GM21360 (cell line): ENCODE results near the gene C22orf39.

Experiments used
- ATAC-seq: cut with Tn5 transposase; IDR thresholded peaks from one replicate; pipeline ENCODE4 v1.9.1; 2021; ENCODE audit warnings: mild to moderate bottlenecking, moderate library complexity; ENCODE audit not compliant: unreplicated experiment

The C22orf39 gene

DNA sequence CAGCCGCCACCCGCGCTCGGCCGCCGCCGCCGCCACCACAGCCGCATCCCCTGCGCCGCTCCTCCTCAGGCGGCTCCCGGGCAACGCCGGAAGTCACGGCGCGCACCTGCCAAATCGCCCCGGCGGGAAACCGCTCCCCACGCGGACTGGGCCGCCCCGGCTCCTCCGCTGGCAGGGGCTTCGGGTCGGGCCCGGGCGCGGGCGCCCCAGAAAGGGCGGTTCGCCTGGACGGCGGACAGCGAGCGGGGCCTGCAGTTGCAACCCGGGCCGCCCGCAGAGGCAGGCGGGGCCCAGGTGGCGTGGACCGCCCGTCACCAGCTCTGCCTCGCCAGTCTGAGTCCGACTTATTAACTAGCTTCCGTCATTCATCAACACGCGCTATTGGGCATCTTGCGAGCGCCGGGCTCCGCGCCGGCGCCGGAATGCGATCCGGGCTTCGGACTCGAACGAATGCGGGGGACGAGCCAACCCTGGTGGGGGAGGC lies 15.8 kb downstream of the C22orf39 start, which contains the start of gene HIRA:
Gene HIRA, minus strand, starts transcription at position 85 of the 484 bp plus-strand sequence. CDS start 257 bp downstream, outside the sequence.
- ATAC-seq, result peak; percentile 47

DNA sequence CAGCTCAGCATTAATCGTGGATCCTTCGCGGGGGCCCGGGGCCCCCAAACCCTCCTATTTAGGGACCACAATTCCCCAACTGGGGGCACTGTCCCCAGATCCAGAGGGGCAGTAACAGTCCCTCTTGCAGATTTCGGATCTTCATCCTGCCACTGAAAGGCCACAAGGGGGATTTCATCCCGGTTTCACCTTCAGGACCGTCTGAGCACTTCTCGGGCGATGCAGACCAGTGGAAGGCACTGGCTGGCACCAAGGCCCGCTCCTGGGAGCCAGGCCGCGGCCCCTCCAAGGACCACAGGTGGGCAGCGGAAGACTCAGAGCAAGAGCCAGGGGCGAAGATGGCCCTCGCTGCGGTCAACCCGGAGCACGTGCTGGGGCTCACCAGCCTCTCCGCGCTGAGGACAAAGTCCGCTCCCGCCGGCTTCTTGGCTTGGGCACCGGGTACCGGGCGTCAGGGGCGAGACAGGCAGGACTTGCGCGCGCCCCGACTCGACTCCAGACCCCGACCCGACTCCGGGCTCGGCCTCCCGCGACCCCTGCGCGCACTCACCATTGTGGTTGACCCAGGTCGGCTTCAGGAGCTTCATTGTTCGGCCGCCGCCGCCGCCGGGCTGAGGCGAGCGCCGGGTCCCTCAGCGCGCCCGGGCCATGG lies 16.5 kb downstream of the C22orf39 start:
- ATAC-seq, result no peak

DNA sequence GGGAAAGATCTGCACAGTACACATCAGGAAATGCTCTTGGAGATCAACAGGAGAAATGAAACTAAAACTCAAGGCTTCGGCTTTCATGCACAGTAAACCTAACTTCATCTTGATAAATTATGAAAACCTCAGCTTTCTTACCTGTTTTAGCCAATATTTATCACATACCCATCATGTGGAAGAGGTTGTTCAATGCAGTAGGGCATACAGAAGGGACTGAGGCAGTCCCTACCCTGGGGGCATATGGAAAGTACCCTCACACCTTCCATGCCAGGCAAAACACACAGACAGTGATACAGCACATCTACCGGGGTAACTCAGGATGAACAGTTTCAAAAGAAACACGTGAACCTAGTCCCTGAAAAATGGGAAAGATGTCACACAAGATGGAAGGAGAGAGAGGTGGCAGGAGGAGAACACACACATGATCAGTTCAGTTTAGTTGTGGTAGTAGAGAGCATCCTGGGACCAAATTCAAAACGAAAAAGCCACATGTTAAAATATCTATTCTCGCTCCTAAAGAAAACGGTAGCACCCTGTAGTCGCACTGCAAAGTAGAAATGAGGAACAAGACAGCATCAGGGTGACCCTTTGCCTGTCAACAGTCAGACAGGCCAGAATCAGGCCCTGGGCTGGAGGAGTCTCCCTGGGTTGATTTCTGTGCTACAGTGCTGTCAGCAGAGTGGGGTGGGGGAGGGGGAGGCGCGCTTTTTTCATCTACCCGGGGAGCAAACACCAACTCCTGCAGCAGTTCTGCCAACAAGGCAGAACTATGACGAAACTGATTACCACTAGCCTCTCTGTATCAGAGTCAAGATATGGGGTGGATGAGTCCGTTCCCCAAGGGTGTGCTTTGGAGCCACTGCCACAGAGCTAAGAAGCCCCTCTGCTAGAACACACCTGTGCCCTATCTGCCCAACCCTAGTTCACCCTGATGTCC lies 17.3 kb downstream of the C22orf39 start:
- ATAC-seq, result no peak

- no peak for ATAC-seq
These were observed 23.4 kb downstream of the C22orf39 start for GRCh38 chr22:19424186-19424500.

DNA sequence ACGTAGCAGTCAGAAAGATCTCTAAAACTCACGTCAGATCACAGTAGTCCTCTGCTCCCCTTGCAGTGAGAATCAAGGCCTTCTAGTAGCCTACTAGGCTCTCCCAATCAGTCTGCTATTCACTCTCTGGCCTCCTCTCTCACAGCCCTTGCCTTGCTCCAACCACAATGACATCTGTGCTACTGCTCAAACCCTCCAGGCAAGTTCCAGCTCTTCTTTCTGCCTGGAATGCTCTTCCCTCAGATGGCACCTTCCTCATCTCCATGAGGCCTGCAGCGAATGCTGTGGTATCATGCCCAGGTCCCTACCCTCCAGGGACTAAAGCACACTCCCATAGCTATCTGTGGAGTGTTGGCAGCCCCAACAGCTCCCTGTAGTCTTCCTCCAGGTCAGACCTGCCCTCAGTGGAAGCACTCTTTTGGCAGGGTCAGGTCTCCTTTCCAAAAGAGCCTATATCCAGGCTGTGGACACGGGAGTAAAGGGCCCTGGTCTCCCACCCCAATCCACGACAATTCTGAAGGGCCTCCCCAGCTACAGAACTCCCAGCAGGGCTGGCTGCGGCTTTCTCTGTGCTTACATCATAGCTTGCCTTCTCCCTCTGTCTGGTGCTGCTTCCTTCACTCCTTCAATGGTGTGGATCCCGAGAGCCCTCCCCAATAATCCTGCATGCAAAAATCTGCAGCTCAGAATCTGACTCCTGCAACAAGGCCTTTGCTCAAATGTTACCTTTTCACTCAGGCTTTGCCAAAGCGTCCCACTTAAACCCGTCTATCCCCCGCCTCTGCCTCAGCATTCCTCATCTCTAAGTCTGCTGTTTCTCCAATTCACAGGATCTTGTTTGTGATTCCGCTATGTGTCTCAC lies 24.8 kb downstream of the C22orf39 start:
- no peak for ATAC-seq

DNA sequence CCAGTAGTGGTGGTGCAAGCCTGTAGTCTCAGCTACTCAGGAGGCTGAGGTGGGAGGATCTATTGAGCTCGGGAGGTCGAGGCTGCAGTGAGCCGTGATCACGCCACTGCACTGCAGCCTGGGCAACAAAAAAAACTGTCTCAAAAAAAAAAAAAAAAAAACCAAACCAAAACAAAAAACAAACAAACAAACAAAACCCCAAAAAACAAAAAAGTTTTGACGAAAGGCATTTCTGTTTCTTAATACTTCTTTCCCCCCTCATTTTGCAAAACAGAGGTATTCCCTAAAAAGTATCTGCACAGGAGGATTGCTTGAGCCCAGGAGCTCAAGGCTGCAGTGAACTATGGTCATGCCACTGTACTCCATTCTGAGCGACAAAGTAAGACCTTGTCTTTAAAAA lies 27.2 kb downstream of the C22orf39 start:
- no peak for ATAC-seq

DNA sequence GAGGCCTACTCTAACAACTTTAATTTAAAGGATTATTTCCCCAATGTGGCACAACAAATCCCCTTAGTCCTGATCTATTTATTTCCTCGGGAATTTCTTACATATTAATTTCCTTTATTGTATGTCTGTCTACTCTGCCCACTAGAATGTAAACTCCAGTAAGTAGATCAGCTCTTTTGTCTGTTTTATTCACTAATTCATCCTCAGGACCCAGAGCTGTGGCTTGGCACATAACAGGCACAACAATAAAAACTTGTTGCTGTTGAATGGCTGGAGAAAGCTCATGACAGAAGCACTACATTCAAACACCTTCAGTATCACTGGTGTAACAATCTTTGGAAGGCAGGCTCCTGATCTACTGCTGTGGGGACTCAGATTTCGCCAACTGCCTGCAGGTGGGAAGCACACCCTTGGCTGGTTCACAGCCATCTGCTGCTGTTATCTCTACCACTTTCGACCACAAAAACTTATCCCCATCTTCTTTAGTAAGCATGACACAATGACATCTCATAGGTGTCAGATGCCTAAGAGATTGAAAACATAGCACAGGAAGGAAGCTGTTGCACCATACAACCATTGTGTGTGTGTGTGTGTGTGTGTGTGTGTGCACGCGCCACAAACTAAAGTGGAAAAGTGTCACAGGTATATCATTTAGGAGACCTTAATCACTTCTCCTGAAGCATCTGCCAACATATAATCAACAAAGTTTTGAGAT lies 27.9 kb downstream of the C22orf39 start:
- ATAC-seq, result peak; percentile 62

DNA sequence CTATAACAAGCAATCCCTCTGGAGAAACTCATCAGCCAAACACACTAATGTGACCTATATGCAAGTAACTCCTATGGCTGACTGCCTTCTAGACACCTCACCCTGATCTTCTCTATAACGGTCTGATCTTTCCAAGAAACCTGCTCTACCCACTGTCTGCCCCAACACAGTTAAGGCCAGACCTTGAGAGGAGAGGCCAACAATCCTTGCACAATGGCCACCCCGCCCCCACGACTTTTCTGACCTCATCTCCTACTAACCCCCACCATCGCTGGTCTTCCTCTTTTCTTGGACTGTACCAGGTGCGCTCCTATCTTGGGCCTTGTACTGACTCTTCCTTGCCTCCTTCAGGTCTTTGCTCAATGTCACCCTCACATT lies 28.4 kb downstream of the C22orf39 start:
- no peak for ATAC-seq

GRCh38 chr22:19412923-19413322 lies 34.6 kb downstream of the C22orf39 start:
- no peak for ATAC-seq

DNA sequence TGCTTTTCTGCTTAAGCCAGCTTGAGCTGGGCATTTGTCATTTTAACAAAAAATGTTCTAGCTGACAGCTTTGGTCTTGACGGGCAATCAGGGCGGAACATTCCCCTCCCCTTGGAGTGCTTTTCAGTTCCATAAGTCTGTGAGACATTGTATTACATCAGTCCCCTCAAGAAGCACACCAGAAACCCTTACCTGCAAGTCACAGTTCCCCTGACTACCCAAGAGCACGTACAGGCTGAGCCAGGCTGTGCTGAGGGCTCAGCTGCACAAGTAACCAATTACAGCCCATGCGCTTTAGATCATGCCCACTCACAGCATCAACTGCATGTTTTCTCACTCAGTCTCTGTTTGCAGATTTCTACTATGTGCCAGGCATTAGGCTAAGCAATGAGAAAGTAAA lies 35.0 kb downstream of the C22orf39 start:
- no peak for ATAC-seq

GRCh38 chr22:19411690-19412045 lies 35.8 kb downstream of the C22orf39 start:
- ATAC-seq, result no peak

- no peak for ATAC-seq
These were observed 36.4 kb downstream of the C22orf39 start for GRCh38 chr22:19410941-19411689.

DNA sequence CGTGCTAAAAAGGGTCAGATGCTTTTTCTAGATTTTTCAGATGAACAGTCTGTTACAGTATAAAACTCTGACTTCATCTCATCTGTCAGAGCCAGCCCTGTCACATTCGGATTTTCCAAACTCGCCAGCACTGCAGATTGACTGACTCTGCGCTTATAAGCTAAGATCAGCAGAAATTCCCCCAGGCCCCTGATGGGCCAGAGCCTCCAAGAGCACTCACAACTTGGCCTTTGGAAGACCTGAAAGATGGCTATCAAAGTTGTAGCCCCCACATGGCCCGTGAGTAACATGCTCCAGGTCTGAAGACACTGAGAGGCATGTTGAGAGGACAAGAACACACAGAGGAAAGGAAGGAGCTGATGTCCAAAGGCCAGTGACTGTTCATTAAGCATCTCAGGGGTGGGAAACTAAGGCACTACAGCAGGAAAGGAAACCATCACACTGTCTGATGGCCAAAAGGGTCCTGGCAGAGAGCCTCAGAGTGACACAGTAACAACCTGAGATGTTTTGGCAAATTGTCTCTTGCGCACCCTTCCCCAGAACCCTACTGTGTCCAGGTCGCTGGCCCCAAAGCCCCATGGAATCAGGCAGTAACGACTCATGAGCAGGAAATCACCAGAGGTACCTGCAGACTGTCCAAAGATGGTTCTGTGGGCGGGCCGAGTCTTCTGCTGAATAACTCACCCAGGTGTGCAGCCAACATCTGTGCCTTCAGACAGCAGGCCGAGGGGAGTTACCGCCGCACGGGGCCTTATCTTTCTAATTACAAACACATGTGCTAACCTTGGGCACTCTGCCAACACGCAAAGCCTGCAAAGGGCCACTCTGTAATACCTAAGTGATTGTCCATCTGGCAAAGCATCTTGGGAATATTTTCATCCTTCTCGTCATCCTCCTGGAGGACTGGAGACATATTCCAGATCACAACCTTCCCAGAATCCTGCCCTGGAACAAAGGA lies 39.6 kb downstream of the C22orf39 start:
- no peak for ATAC-seq

DNA sequence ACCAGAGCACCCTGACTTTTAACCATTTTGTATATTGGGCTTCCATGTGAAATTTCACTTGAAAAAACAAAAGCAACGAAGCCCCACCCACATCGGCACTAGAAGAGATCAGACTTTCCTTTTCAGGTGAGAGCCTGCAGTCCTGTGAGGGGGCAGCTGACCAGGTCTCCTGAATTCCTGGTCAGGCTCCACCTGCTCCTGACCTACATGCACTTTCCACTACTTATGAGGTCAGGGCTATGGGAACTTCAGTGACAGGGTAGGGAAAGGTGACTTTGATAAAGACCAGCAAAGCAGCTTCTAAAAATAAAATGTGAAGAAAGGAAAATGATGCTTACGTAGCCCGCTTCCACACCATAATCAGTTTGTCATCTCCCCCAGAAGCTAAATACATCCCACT lies 40.7 kb downstream of the C22orf39 start:
- no peak for ATAC-seq

DNA sequence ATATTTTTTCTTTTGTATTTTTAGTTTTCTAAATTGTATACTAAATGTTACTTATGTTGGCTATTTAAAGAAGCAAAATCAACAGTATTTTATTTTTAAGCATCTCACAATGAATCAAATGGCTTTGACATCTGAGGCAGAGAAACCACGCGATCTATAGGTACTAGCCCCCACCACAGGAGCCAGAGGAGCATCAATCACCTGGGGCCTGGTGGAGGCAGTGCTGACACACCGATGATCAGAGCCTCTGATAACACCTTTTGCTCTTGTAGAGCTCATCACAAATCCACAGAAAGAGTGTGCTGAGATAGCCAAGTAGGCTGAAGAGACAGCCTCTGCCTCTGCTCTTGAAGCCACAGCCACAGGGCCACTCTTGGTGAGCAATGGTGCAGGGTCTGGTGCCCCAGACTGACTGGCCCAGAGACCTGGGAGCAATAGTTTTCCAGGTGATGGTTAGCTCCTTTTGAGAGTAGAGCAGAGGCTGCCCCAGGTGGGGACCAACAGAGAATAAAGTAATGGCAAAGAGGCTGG lies 41.2 kb downstream of the C22orf39 start:
- ATAC-seq, result no peak

GRCh38 chr22:19405652-19406051 lies 41.9 kb downstream of the C22orf39 start:
- ATAC-seq, result no peak

DNA sequence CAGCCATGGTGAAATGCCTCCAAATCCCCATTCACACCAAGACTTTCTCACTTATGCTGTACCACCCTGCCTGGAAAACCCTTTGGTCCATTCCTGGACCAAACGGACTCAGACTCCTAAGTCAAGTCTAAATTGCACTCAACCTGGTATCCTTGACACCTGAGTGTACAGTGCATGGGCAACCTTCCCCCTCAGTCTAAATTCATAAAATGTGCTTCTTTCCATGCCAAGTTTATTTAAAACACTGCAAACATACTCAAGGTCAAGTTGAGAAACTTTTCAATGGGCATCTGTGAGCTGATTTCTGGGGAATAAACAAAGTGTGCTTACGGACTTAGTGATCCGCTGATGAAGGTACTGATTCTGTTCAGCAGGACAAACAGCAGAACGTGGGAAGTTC lies 42.4 kb downstream of the C22orf39 start:
- no peak for ATAC-seq

- no peak for ATAC-seq
These were observed 42.8 kb downstream of the C22orf39 start for GRCh38 chr22:19404676-19405075.
